Breast epithelium (tissue), 4 donors: Measurements from ENCODE around the gene SEPHS1. TPM values are rescaled to one million over a fixed set of nuclear protein-coding genes. Genes with fewer than 3 reads are reported as not detected.

ENCODE experiments used
- DNase-seq, 2 donors: peaks; one replicate each; pipeline ENCODE4 v3.0.0-alpha.2; 2019; ENCODE audit warnings: low spot score in 2 of 2
- H3K27ac ChIP-seq, 2 donors: fragments of 200-600 bp; sonication (generic) in 1 of 2; one replicate each; pipeline ENCODE4 v1.5.1; 2016 to 2019; ENCODE audit warnings: mild to moderate bottlenecking in 1 of 2
- H3K27me3 ChIP-seq, 2 donors: fragments of 200-600 bp; sonication (generic) in 1 of 2; one replicate each; pipeline versions ENCODE4 v1.5.1 to v1.6.0; 2017 to 2019; ENCODE audit warnings: control low read depth in 1 of 2, mild to moderate bottlenecking in 1 of 2
- H3K36me3 ChIP-seq: fragments of 200-600 bp; one replicate; pipeline ENCODE4 v1.5.1; 2019
- H3K4me1 ChIP-seq, 2 donors: fragments of 200-600 bp; sonication (generic); one replicate each; pipeline ENCODE4 v1.5.1; 2016 to 2019; ENCODE audit warnings: control low read depth in 1 of 2
- H3K4me3 ChIP-seq, 3 donors: fragments of 200-600 bp; sonication (generic); 1 replicate in 2 of 3; 2 replicates in 1 of 3; pipeline ENCODE4 v1.5.1; 2016 to 2019; ENCODE audit warnings: mild to moderate bottlenecking in 3 of 3, moderate library complexity in 2 of 3
- H3K9me3 ChIP-seq, 2 donors: fragments of 200-600 bp; sonication (generic) in 1 of 2; one replicate each; pipeline ENCODE4 v1.5.1; 2016 to 2019; ENCODE audit warnings: control low read depth in 1 of 2
- POLR2A ChIP-seq: fragments of 450-650 bp; IDR thresholded peaks from one replicate; pipeline ENCODE4 v1.6.1; 2016; ENCODE audit warnings: antibody characterized with exemption, mild to moderate bottlenecking, moderate library complexity
- POLR2AphosphoS5 ChIP-seq, 3 donors: sonication (generic); formaldehyde crosslinking; IDR thresholded peaks; one replicate each; pipeline ENCODE4 v1.6.1; 2017; ENCODE audit warnings: antibody characterized with exemption in 3 of 3
- intact Hi-C: fragments of 100-400 bp; cut with DNase I; formaldehyde crosslinking; loops from one replicate; pipeline ENCODE4 v1.15.1; 2023; ENCODE audit warnings: low total_unique reads
- total RNA-seq, 3 donors: library from RNA; depleted of rRNA; stranded (reverse); fragments of >200 nt; gene quantifications; one replicate each; pipeline ENCODE4 v1.1.0, GENCODE V29; 2016
- TF ChIP-seq, protein P1 (sequence below), 3 donors: fragments of 450-650 bp; IDR thresholded peaks; one replicate each; pipeline ENCODE4 v1.5.1; 2016 to 2017; ENCODE audit warnings: antibody characterized with exemption in 3 of 3, mild to moderate bottlenecking in 3 of 3, moderate library complexity in 3 of 3

SEPHS1 gene
- total RNA-seq, 3 donors from 2014 or later, result 33.9 to 53.3 (median 43.6) TPM

DNA sequence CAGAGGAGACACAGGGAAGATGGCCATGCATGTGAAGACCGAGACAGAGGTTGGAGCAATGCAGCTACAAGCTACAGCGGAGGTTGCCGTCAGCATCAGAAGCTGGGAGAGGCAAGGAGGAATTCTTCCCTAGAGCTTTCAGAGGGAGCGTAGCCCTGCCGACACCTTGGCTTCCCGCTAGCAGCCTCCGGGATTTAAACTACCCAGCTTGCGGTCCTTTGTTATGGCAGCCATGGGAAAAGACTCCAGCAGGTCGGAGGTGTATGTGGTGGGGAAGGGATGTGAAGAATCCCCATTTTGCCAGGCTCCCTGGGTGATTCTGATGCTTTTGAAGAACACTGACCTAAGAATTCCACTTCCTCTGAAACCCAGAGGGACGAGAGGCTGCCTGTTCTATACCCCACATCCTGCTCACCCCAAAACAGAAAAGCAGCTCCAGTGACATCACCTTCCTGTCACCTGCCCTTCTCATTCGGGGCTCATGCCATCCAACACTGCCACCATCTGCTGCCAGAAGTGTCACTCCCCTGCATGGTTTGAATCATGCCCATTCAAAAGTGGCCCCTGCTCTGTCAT, 3.3 kb upstream of the SEPHS1 start:
- Histone ChIP-seq H3K4me1 (peaks cover 0 to 4% of the 10 kb centered on the region in 2 donors), H3K9me3 (no peaks in the 10 kb centered on the region), H3K27me3 (no peaks in the 10 kb centered on the region), H3K36me3 (no peaks in the 10 kb centered on the region), H3K27ac (no peak overlapping the region), H3K4me3 (no peak overlapping the region)
- DNase-seq, result no peak
- intact Hi-C loops, result no loop called here
- TF ChIP-seq POLR2A, result no peak
- TF ChIP-seq, protein P1, sequence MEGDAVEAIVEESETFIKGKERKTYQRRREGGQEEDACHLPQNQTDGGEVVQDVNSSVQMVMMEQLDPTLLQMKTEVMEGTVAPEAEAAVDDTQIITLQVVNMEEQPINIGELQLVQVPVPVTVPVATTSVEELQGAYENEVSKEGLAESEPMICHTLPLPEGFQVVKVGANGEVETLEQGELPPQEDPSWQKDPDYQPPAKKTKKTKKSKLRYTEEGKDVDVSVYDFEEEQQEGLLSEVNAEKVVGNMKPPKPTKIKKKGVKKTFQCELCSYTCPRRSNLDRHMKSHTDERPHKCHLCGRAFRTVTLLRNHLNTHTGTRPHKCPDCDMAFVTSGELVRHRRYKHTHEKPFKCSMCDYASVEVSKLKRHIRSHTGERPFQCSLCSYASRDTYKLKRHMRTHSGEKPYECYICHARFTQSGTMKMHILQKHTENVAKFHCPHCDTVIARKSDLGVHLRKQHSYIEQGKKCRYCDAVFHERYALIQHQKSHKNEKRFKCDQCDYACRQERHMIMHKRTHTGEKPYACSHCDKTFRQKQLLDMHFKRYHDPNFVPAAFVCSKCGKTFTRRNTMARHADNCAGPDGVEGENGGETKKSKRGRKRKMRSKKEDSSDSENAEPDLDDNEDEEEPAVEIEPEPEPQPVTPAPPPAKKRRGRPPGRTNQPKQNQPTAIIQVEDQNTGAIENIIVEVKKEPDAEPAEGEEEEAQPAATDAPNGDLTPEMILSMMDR (IDR thresholded peaks at IDR 0.05), result no peak
- TF ChIP-seq POLR2AphosphoS5 (IDR thresholded peaks at IDR 0.05), result no peak

DNA sequence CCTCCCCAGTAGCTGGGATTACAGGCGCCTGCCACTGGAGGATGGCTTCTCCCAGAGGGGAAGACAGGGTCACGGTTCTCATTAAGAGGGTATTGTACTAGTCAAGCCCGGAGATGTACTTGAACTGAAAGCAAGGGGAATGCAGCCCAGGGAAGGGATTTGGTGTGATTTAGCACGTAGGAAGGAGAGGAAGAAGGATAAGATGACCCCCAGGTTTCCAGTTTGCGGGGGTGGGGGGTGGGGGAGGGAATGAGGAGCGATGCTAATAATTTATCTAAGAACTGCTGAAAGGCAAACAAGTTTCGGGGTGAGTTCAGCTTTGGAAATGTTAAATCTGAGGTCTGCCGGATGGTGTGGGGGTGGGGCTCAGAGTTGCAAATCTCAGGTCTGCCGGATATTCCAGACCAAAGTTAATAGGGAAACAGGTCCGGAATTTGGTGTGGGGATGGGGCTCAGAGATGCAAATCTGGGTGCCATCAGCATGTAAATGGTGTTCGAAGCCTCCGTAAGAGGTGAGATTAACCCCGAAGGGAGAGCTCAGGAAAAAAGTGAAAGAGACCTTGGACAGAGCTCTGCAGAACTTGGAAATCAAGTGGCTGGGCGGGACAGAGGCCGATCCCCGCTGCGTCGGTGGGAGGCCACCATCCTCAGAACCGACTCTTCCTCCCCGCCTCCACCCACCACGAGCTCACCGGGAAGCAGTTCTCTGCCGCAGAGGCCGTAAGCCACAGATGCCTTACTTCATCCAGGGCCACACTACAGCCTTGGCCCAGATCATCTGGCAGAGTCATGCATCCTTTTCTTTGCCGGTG, 1.6 kb upstream of the SEPHS1 start:
- peak overlapping the region; percentile 75 to 95 for H3K27ac ChIP-seq
- no peaks in the 10 kb centered on the region for H3K27me3 ChIP-seq
- H3K9me3 ChIP-seq, result no peaks in the 10 kb centered on the region
- H3K4me1 ChIP-seq, result peaks cover 0 to 4% of the 10 kb centered on the region in 2 donors
- intact Hi-C loops, result no loop called here
- no peaks in the 10 kb centered on the region for H3K36me3 ChIP-seq
- peak overlapping the region; percentile 79 to 95 (median 83) for H3K4me3 ChIP-seq
- peak; percentile 42 to 72 for DNase-seq
- TF ChIP-seq POLR2AphosphoS5 (IDR thresholded peaks at IDR 0.05), result no peak
- no peak for TF ChIP-seq POLR2A
- TF ChIP-seq, protein P1 (IDR thresholded peaks at IDR 0.05), result no peak

DNA sequence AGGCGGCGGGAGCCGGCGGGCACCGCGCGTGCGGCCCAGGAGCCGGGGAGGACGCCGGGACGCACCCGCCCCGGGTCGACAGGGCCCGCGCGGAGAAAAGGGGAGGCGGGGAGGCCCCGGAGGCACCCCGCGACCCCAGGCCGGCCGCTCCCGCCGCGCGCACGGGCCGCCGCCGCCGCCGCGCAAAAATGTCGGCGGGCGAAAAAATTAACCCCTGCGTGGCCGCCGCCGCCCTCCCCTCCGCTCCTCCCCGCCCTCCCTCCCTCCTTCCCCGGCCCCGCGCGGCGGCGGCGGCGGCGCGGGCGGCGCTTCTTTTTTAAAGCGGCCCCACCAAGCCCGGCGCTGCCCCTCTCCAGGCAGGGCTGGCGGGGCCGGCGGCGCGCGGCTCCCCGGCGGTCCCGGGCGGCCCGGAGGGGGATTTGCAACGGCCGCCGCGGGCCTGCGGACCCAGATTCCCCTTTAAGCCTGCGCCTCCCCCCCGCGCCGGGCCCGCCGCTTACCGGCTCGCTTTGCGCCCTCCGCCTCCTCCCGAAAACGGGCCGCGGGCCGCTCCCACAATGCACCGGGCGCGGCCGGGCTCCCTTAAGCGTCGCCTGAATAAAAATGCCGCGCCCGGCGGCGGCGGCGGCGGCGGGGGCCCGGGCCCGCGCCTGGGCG, 465 bp downstream of the SEPHS1 start:
- TF ChIP-seq POLR2A, result no peak
- no peak for TF ChIP-seq POLR2AphosphoS5 (IDR thresholded peaks at IDR 0.05)
- TF ChIP-seq, protein P1 (IDR thresholded peaks at IDR 0.05), result no peak
- Histone ChIP-seq H3K27ac (peak overlapping the region; percentile 95 to 99), H3K4me1 (peaks cover 0 to 4% of the 10 kb centered on the region in 2 donors), H3K27me3 (no peaks in the 10 kb centered on the region), H3K36me3 (no peaks in the 10 kb centered on the region), H3K4me3 (peak overlapping the region; percentile 79 to 95 (median 83)), H3K9me3 (no peaks in the 10 kb centered on the region)
- intact Hi-C loops, result no loop called here
- peak; percentile 57 to 74 for DNase-seq

DNA sequence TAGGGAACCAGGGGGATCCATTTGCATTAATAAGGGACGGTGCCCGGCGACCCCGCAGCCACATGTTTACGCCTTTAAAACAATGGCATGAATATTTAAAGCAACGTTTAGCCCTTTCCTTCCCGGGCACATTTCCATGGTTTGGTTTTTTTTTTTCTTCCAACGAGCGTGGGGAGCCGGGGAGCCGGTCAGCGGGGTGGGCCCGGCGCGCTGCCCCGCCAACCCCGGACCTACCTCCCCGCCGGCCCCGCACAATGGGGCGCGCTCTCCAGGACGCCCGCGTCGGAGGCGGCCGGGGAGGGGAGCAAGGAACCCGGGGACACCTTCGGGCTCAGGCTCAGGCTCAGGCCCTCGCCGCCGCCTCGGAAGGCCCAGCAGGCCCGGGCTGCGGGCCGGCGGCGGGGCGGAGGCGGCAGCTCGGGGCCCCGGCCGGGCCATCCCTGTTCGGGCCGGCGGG, 1.0 kb downstream of the SEPHS1 start:
- peaks cover 0 to 4% of the 10 kb centered on the region in 2 donors for H3K4me1 ChIP-seq
- H3K27ac ChIP-seq, result peak overlapping the region; percentile 95 to 99
- TF ChIP-seq, protein P1 (IDR thresholded peaks at IDR 0.05), result no peak
- TF ChIP-seq POLR2A (no peak), POLR2AphosphoS5 (IDR thresholded peaks at IDR 0.05) (no peak)
- H3K27me3 ChIP-seq, result no peaks in the 10 kb centered on the region
- H3K9me3 ChIP-seq, result no peaks in the 10 kb centered on the region
- DNase-seq, result no peak
- H3K4me3 ChIP-seq, result peak overlapping the region; percentile 79 to 95 (median 83)
- no peaks in the 10 kb centered on the region for H3K36me3 ChIP-seq
- intact Hi-C loops, result no loop called here
